Transverse colon (tissue), 4 donors: ENCODE data around the gene IKZF3. TPM values are rescaled to one million over a fixed set of nuclear protein-coding genes. Genes with fewer than 3 reads are reported as not detected.
"Not testable (repeated sequence)": the region's sequence is repeated elsewhere in the genome, so short reads cannot be mapped to it uniquely, and the experiment has no call there.

ENCODE experiments used
- DNase-seq: peaks from one replicate; pipeline ENCODE4 v3.0.0-alpha.2; 2019
- H3K27ac ChIP-seq, 4 donors: fragments of 200-600 bp; sonication (generic); 2 replicates each; pipeline ENCODE4 v1.5.1; 2016 to 2018; ENCODE audit warnings: inconsistent platforms in 4 of 4
- H3K27me3 ChIP-seq: fragments of 200-600 bp; sonication (generic); 2 replicates; pipeline ENCODE4 v1.5.1; 2017; ENCODE audit warnings: inconsistent platforms
- H3K36me3 ChIP-seq, 4 donors: fragments of 200-600 bp; sonication (generic); 2 replicates each; pipeline ENCODE4 v1.5.1; 2017 to 2019; ENCODE audit warnings: inconsistent platforms in 4 of 4
- H3K4me1 ChIP-seq, 4 donors: fragments of 200-600 bp; sonication (generic); 2 replicates each; pipeline ENCODE4 v1.5.1; 2017 to 2020; ENCODE audit warnings: inconsistent platforms in 4 of 4
- H3K4me3 ChIP-seq, 4 donors: fragments of 200-600 bp; sonication (generic); 1 replicate in 1 of 4; 2 replicates in 3 of 4; pipeline versions ENCODE4 v1.5.1 to v1.6.1; 2017 to 2019; ENCODE audit warnings: inconsistent platforms in 4 of 4
- H3K9me3 ChIP-seq, 2 donors: fragments of 200-600 bp; sonication (generic); 2 replicates each; pipeline ENCODE4 v1.5.1; 2017 to 2019; ENCODE audit warnings: inconsistent platforms in 2 of 2
- EP300 ChIP-seq: sonication (generic); formaldehyde crosslinking; IDR thresholded peaks from one replicate; pipeline ENCODE4 v1.6.1; 2017; ENCODE audit warnings: antibody characterized with exemption, low read depth
- POLR2A ChIP-seq: fragments of 450-650 bp; IDR thresholded peaks from one replicate; pipeline ENCODE4 v1.6.1; 2016; ENCODE audit warnings: antibody characterized with exemption, mild to moderate bottlenecking, moderate library complexity
- POLR2AphosphoS5 ChIP-seq, 3 donors: sonication (generic); formaldehyde crosslinking; IDR thresholded peaks; one replicate each; pipeline ENCODE4 v1.6.1; 2016; ENCODE audit warnings: antibody characterized with exemption in 3 of 3
- WGBS, 2 donors: methylation state at CpG; one replicate each; pipeline ENCODE4 v1.1.5; 2018; ENCODE audit warnings: low coverage in 1 of 2; 5-methylcytosine and 5-hydroxymethylcytosine counted together
- in situ Hi-C, 4 donors: fragments of 200-750 bp; cut with MboI; loops; one replicate each; pipeline versions ENCODE4 v1.15.0 to v1.15.1; 2017; ENCODE audit warnings: low sequenced_read_pairs in 3 of 4, low pct_ligation_motif_present in 1 of 4, low pct_unique_long_range_greater_than_20kb in 1 of 4
- intact Hi-C: fragments of 100-400 bp; cut with DNase I; formaldehyde crosslinking; loops from one replicate; pipeline ENCODE4 v1.15.1; 2023; ENCODE audit warnings: low total_unique reads
- total RNA-seq, 4 donors: library from RNA; depleted of rRNA; stranded (reverse); fragments of >200 nt; gene quantifications; one replicate each; pipeline ENCODE4 v1.1.0, GENCODE V29; 2016
- TF ChIP-seq, protein P1 (sequence below), 5 experiments: fragments of 200-600 bp in 3 of 5; fragments of 450-650 bp in 2 of 5; sonication (generic) in 3 of 5; IDR thresholded peaks; 1 replicate in 2 of 5; 2 replicates in 3 of 5; pipeline ENCODE4 v1.5.1; 2016 to 2017; ENCODE audit warnings: antibody characterized with exemption in 5 of 5, inconsistent platforms in 3 of 5, mild to moderate bottlenecking in 2 of 5, moderate library complexity in 1 of 5

The IKZF3 gene
- total RNA-seq, 4 donors from 2014 or later: 2.2 to 13.5 (median 3.0) TPM

DNA sequence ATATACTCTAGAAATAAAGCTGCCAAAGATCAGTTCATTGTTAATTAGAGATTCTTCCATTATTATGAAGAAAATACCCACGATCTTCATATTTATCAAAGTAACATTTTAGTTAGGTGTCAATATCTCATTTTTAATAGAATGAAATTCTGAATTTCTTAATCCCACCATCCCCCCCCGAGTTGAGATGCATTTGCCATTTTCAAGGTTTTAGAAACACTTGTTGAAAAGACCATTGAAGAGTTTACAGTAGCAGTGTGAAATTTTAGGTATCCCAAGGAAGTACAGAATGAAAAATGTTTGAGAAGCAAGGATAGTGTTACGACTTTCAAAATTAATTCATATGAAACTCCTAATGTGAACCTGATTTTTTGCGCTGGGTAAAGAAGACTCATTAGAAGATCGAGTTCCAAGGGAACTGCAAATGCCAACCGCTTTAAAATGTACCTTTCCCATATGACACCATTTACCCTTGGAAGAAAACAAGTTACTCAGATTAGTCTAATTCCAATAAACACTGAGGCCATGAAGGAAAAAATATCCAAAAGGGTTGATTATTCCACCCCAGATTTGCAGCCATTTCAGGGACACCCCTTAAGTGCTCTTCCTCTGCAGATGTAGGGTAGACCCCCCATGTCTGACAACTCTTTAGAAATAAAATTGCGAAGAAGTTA, 731 bp downstream of the IKZF3 start:
- in situ Hi-C loops: no loop called here
- DNase-seq: no peak
- Histone ChIP-seq H3K9me3 (no peaks in the 10 kb centered on the region), H3K36me3 (no peaks in the 10 kb centered on the region), H3K4me1 (peaks cover 0 to 17% (median 8%) of the 10 kb centered on the region in 4 donors), H3K4me3 (peak overlapping the region in 3 of 4 donors; percentile 6 to 46 (median 22)), H3K27ac (peak overlapping the region; percentile 31 to 52 (median 44)), H3K27me3 (peaks cover 86% of the 10 kb centered on the region)
- WGBS, 2 donors: 58 to 78% methylated on average over 6 to 7 of the region's 7 CpGs
- intact Hi-C loops: no loop called here
- no peak for TF ChIP-seq POLR2AphosphoS5 (IDR thresholded peaks at IDR 0.05)
- TF ChIP-seq POLR2A: no peak
- no peak for TF ChIP-seq EP300
- TF ChIP-seq, protein P1, sequence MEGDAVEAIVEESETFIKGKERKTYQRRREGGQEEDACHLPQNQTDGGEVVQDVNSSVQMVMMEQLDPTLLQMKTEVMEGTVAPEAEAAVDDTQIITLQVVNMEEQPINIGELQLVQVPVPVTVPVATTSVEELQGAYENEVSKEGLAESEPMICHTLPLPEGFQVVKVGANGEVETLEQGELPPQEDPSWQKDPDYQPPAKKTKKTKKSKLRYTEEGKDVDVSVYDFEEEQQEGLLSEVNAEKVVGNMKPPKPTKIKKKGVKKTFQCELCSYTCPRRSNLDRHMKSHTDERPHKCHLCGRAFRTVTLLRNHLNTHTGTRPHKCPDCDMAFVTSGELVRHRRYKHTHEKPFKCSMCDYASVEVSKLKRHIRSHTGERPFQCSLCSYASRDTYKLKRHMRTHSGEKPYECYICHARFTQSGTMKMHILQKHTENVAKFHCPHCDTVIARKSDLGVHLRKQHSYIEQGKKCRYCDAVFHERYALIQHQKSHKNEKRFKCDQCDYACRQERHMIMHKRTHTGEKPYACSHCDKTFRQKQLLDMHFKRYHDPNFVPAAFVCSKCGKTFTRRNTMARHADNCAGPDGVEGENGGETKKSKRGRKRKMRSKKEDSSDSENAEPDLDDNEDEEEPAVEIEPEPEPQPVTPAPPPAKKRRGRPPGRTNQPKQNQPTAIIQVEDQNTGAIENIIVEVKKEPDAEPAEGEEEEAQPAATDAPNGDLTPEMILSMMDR (IDR thresholded peaks at IDR 0.05): no peak

- 74 to 77% methylated on average over 5 of the region's 5 CpGs for WGBS, 2 donors
- Histone ChIP-seq H3K4me1 (peaks cover 0 to 17% (median 8%) of the 10 kb centered on the region in 4 donors), H3K36me3 (no peaks in the 10 kb centered on the region), H3K4me3 (no peak overlapping the region), H3K9me3 (no peaks in the 10 kb centered on the region), H3K27ac (peak overlapping the region; percentile 6 to 29 (median 20)), H3K27me3 (peaks cover 64% of the 10 kb centered on the region)
- DNase-seq: no peak
- intact Hi-C loops (no loop called here), in situ Hi-C loops (no loop called here)
- TF ChIP-seq EP300: no peak
- TF ChIP-seq, protein P1 (IDR thresholded peaks at IDR 0.05): no peak
Measured at GRCh38 chr17:39861235-39861634, 2.9 kb downstream of the IKZF3 start.

- intact Hi-C loops, DNase-seq, H3K27ac ChIP-seq, H3K4me1 ChIP-seq, H3K36me3 ChIP-seq, H3K9me3 ChIP-seq, H3K4me3 ChIP-seq, in situ Hi-C loops: not testable (repeated sequence)
- H3K27me3 ChIP-seq: peaks cover 18% of the 10 kb centered on the region
- WGBS, 2 donors: 82 to 86% methylated on average over 8 to 9 of the region's 9 CpGs
Measured at GRCh38 chr17:39855911-39856649, 8.0 kb downstream of the IKZF3 start.

DNA sequence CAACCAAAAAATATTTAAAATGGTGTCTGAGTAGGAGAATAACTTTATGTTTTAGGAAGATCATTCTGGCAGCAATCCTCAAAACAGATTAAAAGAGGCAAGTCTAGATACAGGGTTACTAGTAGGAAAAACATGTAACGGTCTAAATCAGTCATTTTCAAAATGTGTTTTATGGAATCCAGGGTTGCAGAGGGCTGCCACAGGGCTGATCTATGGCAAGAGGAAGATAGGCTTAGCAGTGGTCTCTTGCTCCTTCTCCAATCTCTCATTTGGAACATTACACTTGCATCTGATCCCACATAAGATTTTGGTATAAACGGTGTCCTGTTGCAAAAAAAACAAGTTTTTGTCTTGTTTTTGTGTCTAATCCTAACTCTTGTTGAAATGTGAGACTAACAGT, 9.2 kb downstream of the IKZF3 start:
- Histone ChIP-seq H3K36me3 (no peaks in the 10 kb centered on the region), H3K4me1 (no peaks in the 10 kb centered on the region), H3K4me3 (no peak overlapping the region), H3K27me3 (peaks cover 6% of the 10 kb centered on the region), H3K27ac (no peak overlapping the region), H3K9me3 (no peaks in the 10 kb centered on the region)
- no peak for DNase-seq
- intact Hi-C loops (no loop called here), in situ Hi-C loops (no loop called here)
- no peak for TF ChIP-seq POLR2AphosphoS5 (IDR thresholded peaks at IDR 0.05)
- WGBS, 2 donors: 69 to 76% methylated on average over 2 of the region's 2 CpGs

- intact Hi-C loops: no loop called here
- Histone ChIP-seq H3K27me3 (peaks cover 21% of the 10 kb centered on the region), H3K4me3 (no peak overlapping the region), H3K4me1 (no peaks in the 10 kb centered on the region), H3K27ac (no peak overlapping the region), H3K9me3 (no peaks in the 10 kb centered on the region), H3K36me3 (no peaks in the 10 kb centered on the region)
- WGBS, 2 donors: 53 to 56% methylated on average over 3 of the region's 3 CpGs
- no peak for DNase-seq
- TF ChIP-seq EP300 (no peak), POLR2A (no peak), POLR2AphosphoS5 (IDR thresholded peaks at IDR 0.05) (no peak)
- TF ChIP-seq, protein P1 (IDR thresholded peaks at IDR 0.05): no peak
- in situ Hi-C loops: no loop called here
Measured at GRCh38 chr17:39852239-39852638, 11.9 kb downstream of the IKZF3 start.

- intact Hi-C loops, in situ Hi-C loops, H3K4me1 ChIP-seq, DNase-seq, H3K9me3 ChIP-seq, H3K36me3 ChIP-seq, H3K4me3 ChIP-seq, H3K27ac ChIP-seq: not testable (repeated sequence)
- H3K27me3 ChIP-seq: peaks cover 33% of the 10 kb centered on the region
Measured at GRCh38 chr17:39850186-39850585, 13.9 kb downstream of the IKZF3 start.
